Panc1 (cell line): Measurements from ENCODE around the gene POMT2. TPM values are rescaled to one million over a fixed set of nuclear protein-coding genes. Genes with fewer than 3 reads are reported as not detected.

ENCODE experiments used
- ATAC-seq: fragments of 200-7000 bp; cut with Tn5 transposase; 2 replicates; pipeline ENCODE4 v1.9.1; 2020; ENCODE audit warnings: mild to moderate bottlenecking, moderate library complexity
- BruUV-seq: library from RNA; stranded (reverse); fragments of 400-500 nt; replicated peaks from 2 replicates; lab custom pipeline; 2021; lab: Mats Ljungman, UMichigan
- CTCF ChIA-PET: fragments of 300-600 bp; sonication (Branson Sonifier 250); formaldehyde crosslinking; loops from one replicate; lab custom pipeline; 2022; ENCODE audit warnings: antibody characterized with exemption; lab: Charles Lee
- POLR2A ChIA-PET: fragments of 300-600 bp; sonication (Branson Sonifier 250); formaldehyde crosslinking; loops from one replicate; lab custom pipeline; 2022; ENCODE audit warnings: antibody characterized with exemption; lab: Charles Lee
- DNase-seq: peaks from one replicate; pipeline ENCODE4 v3.0.0-alpha.2; 2010; ENCODE audit warnings: low read depth, low spot score
- H3K27ac ChIP-seq: 2 replicates; pipeline ENCODE4 v1.5.1; 2011; ENCODE audit warnings: mild to moderate bottlenecking, low read length, inconsistent platforms
- H3K27me3 ChIP-seq: fragments of 200-500 bp; sonication (Bioruptor generic); 2 replicates; pipeline ENCODE4 v1.6.0; 2014; ENCODE audit warnings: low read length, inconsistent platforms; ENCODE audit not compliant: control insufficient read depth, insufficient read depth
- H3K36me3 ChIP-seq: fragments of 200-500 bp; sonication (Bioruptor generic); 2 replicates; pipeline ENCODE4 v1.5.1; 2014; ENCODE audit warnings: inconsistent platforms, mild to moderate bottlenecking, low read length, moderate library complexity; ENCODE audit not compliant: control insufficient read depth, insufficient read depth
- H3K4me1 ChIP-seq: 2 replicates; pipeline ENCODE4 v1.5.1; 2011; ENCODE audit warnings: inconsistent platforms, mild to moderate bottlenecking, low read length, moderate library complexity; ENCODE audit not compliant: control insufficient read depth, insufficient read depth
- H3K4me3 ChIP-seq, 2 experiments: 2 replicates each; pipeline ENCODE4 v1.5.1; 2011 to 2012; ENCODE audit warnings: low read depth in 2 of 2, low read length in 2 of 2, mild to moderate bottlenecking in 2 of 2, inconsistent platforms in 1 of 2, moderate library complexity in 1 of 2
- H3K9me3 ChIP-seq: fragments of 200-500 bp; sonication (Bioruptor generic); 2 replicates; pipeline ENCODE4 v1.5.1; 2014; ENCODE audit warnings: low read depth, mild to moderate bottlenecking, inconsistent platforms, low read length, moderate library complexity; ENCODE audit not compliant: control insufficient read depth, insufficient read depth
- CTCF ChIP-seq: fragments of 450-650 bp; IDR thresholded peaks from 2 replicates; pipeline ENCODE4 v1.5.1; 2017; ENCODE audit warnings: mild to moderate bottlenecking
- POLR2AphosphoS5 ChIP-seq: IDR thresholded peaks from 2 replicates; pipeline ENCODE4 v1.6.1; 2012; ENCODE audit warnings: mild to moderate bottlenecking, low read depth, low read length, moderate library complexity
- SIN3A ChIP-seq: IDR thresholded peaks from 2 replicates; pipeline ENCODE4 v1.6.1; 2012; ENCODE audit warnings: low read depth, mild to moderate bottlenecking, low read length, moderate library complexity, borderline replicate concordance; ENCODE audit not compliant: insufficient read depth
- TCF7L2 ChIP-seq: IDR thresholded peaks from 2 replicates; pipeline ENCODE4 v1.6.1; 2011; ENCODE audit warnings: mild to moderate bottlenecking, low read depth, low read length, inconsistent platforms
- in situ Hi-C: cut with HindIII; loops from 2 replicates; pipeline ENCODE4 v1.10.0; 2016; ENCODE audit warnings: low sequenced_read_pairs, low pct_unique_long_range_greater_than_20kb
- intact Hi-C: fragments of 100-400 bp; cut with micrococcal nuclease; formaldehyde crosslinking; loops from one replicate; pipeline ENCODE4 v1.10.0; 2022; ENCODE audit not compliant: unreplicated experiment
- total RNA-seq: library from RNA; stranded (reverse); gene quantifications from one replicate; pipeline ENCODE4 v1.2.1, GENCODE V29; 2021; ENCODE audit not compliant: unreplicated experiment
- TF ChIP-seq, protein P1 (sequence below), 2 experiments: IDR thresholded peaks; 2 replicates each; pipeline ENCODE4 v1.6.1; 2011 to 2012; ENCODE audit warnings: low read depth in 2 of 2, control low read depth in 1 of 2, low read length in 1 of 2, mild to moderate bottlenecking in 1 of 2, moderate library complexity in 1 of 2; ENCODE audit not compliant: insufficient read depth in 1 of 2

Gene POMT2
- total RNA-seq, 1 experiment from 2014 or later: 43.5 TPM

- no peaks in the 10 kb centered on the region for H3K36me3 ChIP-seq
- in situ Hi-C loops (no loop called here), intact Hi-C loops (loop anchor here (5.0 kb wide), 1 partner anchor 164 kb away; no protein-coding TSS in a partner anchor)
- DNase-seq (no peak), ATAC-seq (no peak)
- ChIA-PET POLR2A (interaction anchor here (0.5 to 1.3 kb wide), 2 partner anchors 12 to 352 kb away, joined by 4 to 5 read pairs; no protein-coding TSS in a partner anchor), CTCF (interaction anchor here (0.6 to 2.2 kb wide), 7 partner anchors 9 to 288 kb away, joined by 3 to 33 read pairs (median 12); no protein-coding TSS in a partner anchor)
- no peak overlapping the region for H3K4me3 ChIP-seq
- no peak for TF ChIP-seq SIN3A
- TF ChIP-seq CTCF: peak; percentile 64
- peaks cover 51% of the 10 kb centered on the region for H3K4me1 ChIP-seq
- no peak overlapping the region for H3K27ac ChIP-seq
- BruUV-seq: no TSS peak
- no peaks in the 10 kb centered on the region for H3K27me3 ChIP-seq
- no peaks in the 10 kb centered on the region for H3K9me3 ChIP-seq
Observed at GRCh38 chr14:77316195-77316505, 4.5 kb downstream of the POMT2 start.

GRCh38 chr14:77314539-77315457, 5.9 kb downstream of the POMT2 start:
- Histone ChIP-seq H3K9me3 (no peaks in the 10 kb centered on the region), H3K4me3 (no peak overlapping the region), H3K36me3 (no peaks in the 10 kb centered on the region), H3K4me1 (peaks cover 50% of the 10 kb centered on the region), H3K27me3 (no peaks in the 10 kb centered on the region), H3K27ac (peak overlapping the region; percentile 59)
- ChIA-PET POLR2A (no interaction called here), CTCF (interaction anchor here (0.6 to 2.2 kb wide), 7 partner anchors 11 to 175 kb away, joined by 3 to 33 read pairs (median 8); no protein-coding TSS in a partner anchor)
- DNase-seq: no peak
- peak; percentile 45 for ATAC-seq
- no peak for TF ChIP-seq POLR2AphosphoS5
- TF ChIP-seq, protein P1, sequence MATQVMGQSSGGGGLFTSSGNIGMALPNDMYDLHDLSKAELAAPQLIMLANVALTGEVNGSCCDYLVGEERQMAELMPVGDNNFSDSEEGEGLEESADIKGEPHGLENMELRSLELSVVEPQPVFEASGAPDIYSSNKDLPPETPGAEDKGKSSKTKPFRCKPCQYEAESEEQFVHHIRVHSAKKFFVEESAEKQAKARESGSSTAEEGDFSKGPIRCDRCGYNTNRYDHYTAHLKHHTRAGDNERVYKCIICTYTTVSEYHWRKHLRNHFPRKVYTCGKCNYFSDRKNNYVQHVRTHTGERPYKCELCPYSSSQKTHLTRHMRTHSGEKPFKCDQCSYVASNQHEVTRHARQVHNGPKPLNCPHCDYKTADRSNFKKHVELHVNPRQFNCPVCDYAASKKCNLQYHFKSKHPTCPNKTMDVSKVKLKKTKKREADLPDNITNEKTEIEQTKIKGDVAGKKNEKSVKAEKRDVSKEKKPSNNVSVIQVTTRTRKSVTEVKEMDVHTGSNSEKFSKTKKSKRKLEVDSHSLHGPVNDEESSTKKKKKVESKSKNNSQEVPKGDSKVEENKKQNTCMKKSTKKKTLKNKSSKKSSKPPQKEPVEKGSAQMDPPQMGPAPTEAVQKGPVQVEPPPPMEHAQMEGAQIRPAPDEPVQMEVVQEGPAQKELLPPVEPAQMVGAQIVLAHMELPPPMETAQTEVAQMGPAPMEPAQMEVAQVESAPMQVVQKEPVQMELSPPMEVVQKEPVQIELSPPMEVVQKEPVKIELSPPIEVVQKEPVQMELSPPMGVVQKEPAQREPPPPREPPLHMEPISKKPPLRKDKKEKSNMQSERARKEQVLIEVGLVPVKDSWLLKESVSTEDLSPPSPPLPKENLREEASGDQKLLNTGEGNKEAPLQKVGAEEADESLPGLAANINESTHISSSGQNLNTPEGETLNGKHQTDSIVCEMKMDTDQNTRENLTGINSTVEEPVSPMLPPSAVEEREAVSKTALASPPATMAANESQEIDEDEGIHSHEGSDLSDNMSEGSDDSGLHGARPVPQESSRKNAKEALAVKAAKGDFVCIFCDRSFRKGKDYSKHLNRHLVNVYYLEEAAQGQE (IDR thresholded peaks at IDR 0.05; ENCODE audit: insufficient read depth in 1 of 2, low read depth in 2 of 2, low read length in 1 of 2): no peak
- TF ChIP-seq TCF7L2: no peak
- TF ChIP-seq CTCF: no peak
- TF ChIP-seq SIN3A: no peak
- no TSS peak for BruUV-seq
- intact Hi-C loops: loop anchor here (5.0 kb wide), 1 partner anchor 162 kb away; no protein-coding TSS in a partner anchor
- in situ Hi-C loops: no loop called here
